ENCODE results near the gene BACE2. TPM values are rescaled to one million over a fixed set of nuclear protein-coding genes. Genes with fewer than 3 reads are reported as not detected.
"Not testable (repeated sequence)": the region's sequence is repeated elsewhere in the genome, so short reads cannot be mapped to it uniquely, and the experiment has no call there.

The BACE2 gene
- total RNA-seq, 1 donor from 2014 or later = 14.5 TPM

DNA sequence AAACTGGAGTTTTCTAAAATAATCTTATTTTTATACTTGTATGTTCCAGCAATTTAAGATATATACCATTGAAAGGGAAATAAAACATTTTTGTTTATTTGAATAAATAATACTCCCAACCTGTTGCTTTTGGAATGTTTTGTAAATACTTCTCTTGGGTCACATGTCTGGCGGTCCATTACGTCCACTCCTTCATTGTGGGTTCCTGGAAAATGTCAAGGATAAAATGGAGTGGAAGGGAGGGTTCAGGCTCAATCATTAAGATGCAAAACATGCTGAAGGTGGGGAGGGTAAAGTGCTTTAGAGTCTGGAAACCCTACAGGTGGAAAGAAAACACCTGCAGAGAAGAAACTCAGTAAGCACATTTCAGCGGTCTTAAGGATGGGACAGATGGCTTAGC is 114.5 kb downstream of the BACE2 start:
- DNase-seq (ENCODE audit: missing footprints) (no peak), ATAC-seq (no peak)
- intact Hi-C loops (cut with DNase I) = loop anchor here (5.0 kb wide), 1 partner anchor 495 kb away; no protein-coding TSS in a partner anchor

GRCh38 chr21:41283211-41283818 is 115.4 kb downstream of the BACE2 start:
- intact Hi-C loops (cut with DNase I) = loop anchor here (1.0 to 5.0 kb wide), 2 partner anchors 177 to 494 kb away; no protein-coding TSS in a partner anchor
- ATAC-seq (peak; percentile 85), DNase-seq (ENCODE audit: missing footprints) (no peak)

DNA sequence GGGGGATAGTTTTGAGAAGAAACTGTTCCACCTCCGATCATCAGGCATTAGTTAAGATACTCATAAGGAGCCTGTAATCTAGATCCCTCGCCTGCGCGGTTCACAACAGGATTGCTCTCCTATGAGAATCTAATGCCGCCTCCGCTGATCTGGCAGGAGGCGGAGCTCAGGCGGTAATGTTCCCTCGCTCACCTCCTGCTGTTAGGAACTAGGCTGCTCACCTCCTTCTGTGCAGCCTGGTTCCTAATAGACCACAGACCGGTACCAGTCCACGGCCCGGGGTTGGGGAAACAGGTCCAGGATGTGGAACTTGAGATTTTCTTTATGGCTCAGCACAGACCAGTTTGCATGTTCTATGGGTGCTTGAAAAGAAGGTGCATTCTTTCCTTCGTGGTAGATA is 121.5 kb downstream of the BACE2 start:
- DNase-seq (ENCODE audit: missing footprints) = no peak
- intact Hi-C loops (cut with DNase I) = no loop called here
- no peak for ATAC-seq

GRCh38 chr21:41290106-41290799 is 122.3 kb downstream of the BACE2 start:
- ATAC-seq = no peak
- intact Hi-C loops (cut with DNase I) = no loop called here
- no peak for DNase-seq (ENCODE audit: missing footprints)

DNA sequence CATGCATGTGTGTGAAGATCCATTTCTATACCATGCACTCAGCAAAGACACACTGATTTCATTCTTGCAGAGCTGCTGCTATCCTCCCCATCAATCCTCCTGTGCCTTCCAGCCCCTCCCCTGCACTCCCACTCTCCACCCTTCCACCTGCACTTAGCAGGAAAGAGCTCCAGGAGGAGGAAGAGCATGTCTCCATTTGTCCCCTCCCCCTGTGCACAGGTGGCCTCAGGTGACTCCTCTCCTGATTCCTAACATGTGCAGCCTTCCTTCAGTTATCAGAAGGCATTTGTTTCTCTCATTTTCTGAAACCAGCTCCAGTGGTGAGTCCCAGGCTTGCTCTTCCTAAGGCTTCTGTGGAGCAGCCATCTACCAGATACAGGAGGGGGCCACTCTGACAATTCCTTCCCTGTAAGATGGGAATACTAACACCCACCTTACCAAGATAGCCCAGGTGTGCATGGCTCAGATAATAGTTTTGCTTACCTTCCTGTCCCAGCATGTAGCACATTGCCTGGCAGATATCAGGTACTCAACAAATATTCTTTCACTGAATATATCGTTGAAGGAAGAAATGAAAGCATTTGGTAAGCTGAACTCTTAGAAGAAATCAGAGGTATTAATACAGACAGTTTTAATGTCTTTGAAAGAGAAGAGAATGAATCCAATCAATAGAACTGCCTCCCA is 126.7 kb downstream of the BACE2 start:
- no peak for ATAC-seq
- DNase-seq (ENCODE audit: missing footprints) = no peak
- intact Hi-C loops (cut with DNase I) = no loop called here

- no peak for DNase-seq (ENCODE audit: missing footprints)
- ATAC-seq = no peak
- intact Hi-C loops (cut with DNase I) = no loop called here
Measured at GRCh38 chr21:41295721-41296254, 127.8 kb downstream of the BACE2 start.

GRCh38 chr21:41302976-41303375 is 135.0 kb downstream of the BACE2 start:
- ATAC-seq (no peak), DNase-seq (ENCODE audit: missing footprints) (no peak)
- intact Hi-C loops (cut with DNase I) = no loop called here

GRCh38 chr21:41304068-41304720 is 136.2 kb downstream of the BACE2 start:
- no peak for DNase-seq (ENCODE audit: missing footprints)
- intact Hi-C loops (cut with DNase I) = no loop called here
- ATAC-seq = peak; percentile 13

GRCh38 chr21:41307219-41307618 is 139.3 kb downstream of the BACE2 start:
- no peak for DNase-seq (ENCODE audit: missing footprints)
- intact Hi-C loops (cut with DNase I) = no loop called here
- no peak for ATAC-seq

- DNase-seq (ENCODE audit: missing footprints); intact Hi-C loops (cut with DNase I); ATAC-seq: not testable (repeated sequence)
Measured at GRCh38 chr21:41313285-41314164, 145.6 kb downstream of the BACE2 start.

DNA sequence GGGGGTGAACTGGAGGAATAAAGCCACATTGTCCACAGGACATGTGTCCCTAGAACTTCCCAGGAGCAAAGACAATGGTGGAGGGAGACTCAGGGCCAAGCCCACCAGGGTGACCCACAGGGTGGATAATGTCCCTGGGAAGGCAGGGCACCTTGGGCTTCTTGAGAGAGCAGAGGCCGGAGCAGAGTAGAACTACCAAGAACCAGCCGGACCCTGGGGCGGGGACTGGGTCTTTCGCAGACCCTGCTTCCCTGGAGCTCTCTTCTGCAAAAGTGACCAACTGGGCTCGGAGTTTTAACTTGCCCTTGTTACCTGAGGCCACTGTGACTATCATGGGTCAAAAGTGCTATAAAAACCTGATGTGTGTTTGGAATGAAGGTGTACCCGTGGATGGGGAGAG is 147.8 kb downstream of the BACE2 start:
- DNase-seq (ENCODE audit: missing footprints) (no peak), ATAC-seq (no peak)
- intact Hi-C loops (cut with DNase I) = no loop called here

- intact Hi-C loops (cut with DNase I) = no loop called here
- DNase-seq (ENCODE audit: missing footprints) (peak; percentile 68), ATAC-seq (peak; percentile 13)
Measured at GRCh38 chr21:41316200-41317062, 148.5 kb downstream of the BACE2 start, which contains the start of gene FAM3B. TSS of gene FAM3B (plus strand) at chr21:41316801. CDS start at chr21:41316880, 79 bp downstream.

DNA sequence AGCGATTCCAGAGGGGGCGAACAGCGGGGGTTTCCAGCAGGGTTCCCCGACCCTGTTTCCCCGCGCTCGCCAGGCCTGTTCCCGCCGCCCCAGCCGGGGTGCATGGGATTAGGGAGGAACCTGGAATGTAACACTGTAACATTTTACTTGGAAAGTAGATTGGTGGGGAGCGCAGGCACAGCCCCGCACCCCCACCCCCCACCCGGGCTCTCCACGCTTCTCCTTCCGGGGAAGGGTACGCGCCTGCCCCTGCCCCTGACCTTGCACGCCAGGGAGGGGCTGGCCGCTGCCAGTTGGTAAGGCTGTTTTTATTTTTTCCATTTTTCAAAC is 149.1 kb downstream of the BACE2 start:
- DNase-seq (ENCODE audit: missing footprints) = no peak
- no peak for ATAC-seq
- intact Hi-C loops (cut with DNase I) = no loop called here

- intact Hi-C loops (cut with DNase I) = no loop called here
- no peak for DNase-seq (ENCODE audit: missing footprints)
- ATAC-seq = no peak
Measured at GRCh38 chr21:41317458-41317857, 149.5 kb downstream of the BACE2 start.

GRCh38 chr21:41318218-41318617 is 150.3 kb downstream of the BACE2 start:
- no peak for DNase-seq (ENCODE audit: missing footprints)
- intact Hi-C loops (cut with DNase I) = no loop called here
- no peak for ATAC-seq

DNA sequence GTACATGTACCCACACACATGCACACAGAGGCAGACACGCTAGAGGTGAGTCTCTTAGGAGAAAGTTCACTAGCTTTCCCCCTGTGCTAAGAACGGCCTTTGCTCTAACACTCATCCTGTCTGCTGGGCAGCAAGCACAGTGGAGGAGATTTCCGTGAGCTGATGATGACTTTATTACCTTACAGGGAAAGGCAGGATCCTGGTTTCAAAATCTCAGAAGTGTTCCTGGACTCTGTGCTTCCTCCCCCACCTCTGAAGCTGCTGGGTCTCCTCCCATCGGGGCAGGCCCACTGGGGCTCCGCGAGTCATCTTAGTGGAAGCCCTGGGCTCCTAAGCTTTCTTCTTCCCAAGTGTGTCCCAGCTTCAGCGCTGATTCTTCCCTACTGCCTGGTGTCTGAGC is 151.3 kb downstream of the BACE2 start:
- no peak for DNase-seq (ENCODE audit: missing footprints)
- no peak for ATAC-seq
- intact Hi-C loops (cut with DNase I) = no loop called here

GRCh38 chr21:41321211-41321907 is 153.4 kb downstream of the BACE2 start:
- DNase-seq (ENCODE audit: missing footprints) (no peak), ATAC-seq (no peak)
- intact Hi-C loops (cut with DNase I) = no loop called here
